ENCODE data around the gene RPS3.
A peak's percentile ranks its signal among the peaks of the same experiment; 100 is the strongest.

RPS3 gene

DNA sequence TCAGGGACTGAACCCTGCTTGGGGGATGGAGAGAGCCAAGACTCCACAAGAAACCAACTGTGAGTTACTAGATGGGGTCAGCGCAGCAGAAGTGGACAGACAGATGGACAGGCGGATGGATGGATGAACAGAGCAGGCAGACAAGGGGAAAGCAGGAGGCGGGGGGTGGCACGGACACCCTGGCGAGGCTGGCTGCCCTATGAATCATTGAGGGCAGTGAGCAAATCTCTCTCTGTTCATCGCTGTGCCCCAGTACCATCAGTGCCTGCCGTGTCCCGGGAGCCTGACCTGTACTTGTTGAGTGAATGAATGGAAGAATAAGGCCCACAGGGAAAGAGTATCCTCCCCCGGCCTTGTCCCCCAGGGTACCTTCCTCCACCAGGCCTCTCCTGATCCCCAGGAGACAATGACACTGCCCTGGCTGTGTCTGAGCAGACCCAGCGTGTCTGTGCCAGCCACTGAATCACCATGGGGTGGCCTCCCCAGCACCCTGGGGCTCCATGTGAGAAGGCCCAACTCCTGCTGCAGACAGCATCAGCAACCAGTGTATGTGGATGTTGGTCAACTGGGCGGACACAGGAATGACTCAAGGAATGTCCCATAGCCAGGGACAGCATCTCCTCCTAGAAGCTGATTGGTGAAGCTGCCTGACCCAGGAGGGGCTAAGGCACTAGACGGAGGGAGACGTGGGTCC is 38.8 kb downstream of the RPS3 start:
- Histone ChIP-seq H2AFZ (ENCODE audit: low read depth, low read length) (no peak overlapping the region), H3K18ac (ENCODE audit: low read depth in 1 of 2, low read length in 2 of 2) (no peak overlapping the region), H3K4me2 (ENCODE audit: low read length, poor library complexity, severe bottlenecking) (no peak overlapping the region), H3K4me3 (ENCODE audit: insufficient read depth in 1 of 2, low read depth in 1 of 2, low read length in 2 of 2) (no peak overlapping the region), H3K23ac (ENCODE audit: low read length in 2 of 2) (no peak overlapping the region), H2BK15ac (ENCODE audit: low read depth, poor library complexity, severe bottlenecking) (no peak overlapping the region), H3K79me1 (replicated peaks; ENCODE audit: low read length, poor library complexity, severe bottlenecking) (no peaks in the 10 kb centered on the region), H2BK5ac (ENCODE audit: low read depth, low read length, poor library complexity, severe bottlenecking) (no peak overlapping the region), H3K4me1 (ENCODE audit: control insufficient read depth, insufficient read depth, low read depth, low read length) (peaks cover 7% of the 10 kb centered on the region), H4K91ac (ENCODE audit: low read length) (no peak overlapping the region), H3K14ac (ENCODE audit: low read length in 2 of 2) (no peak overlapping the region), H3K27me3 (ENCODE audit: control insufficient read depth in 1 of 2, insufficient read depth in 1 of 2, low read length in 2 of 2) (peaks cover 12 to 16% of the 10 kb centered on the region in 2 experiments), H3K36me3 (ENCODE audit: control insufficient read depth in 1 of 2, insufficient read depth in 2 of 2, low read depth in 1 of 2, low read length in 2 of 2) (peaks cover 0 to 2% of the 10 kb centered on the region in 2 experiments), H3K9ac (ENCODE audit: low read length) (no peak overlapping the region), H3K4ac (ENCODE audit: low read depth in 1 of 2, low read length in 2 of 2) (no peak overlapping the region), H2BK120ac (ENCODE audit: low read depth, low read length) (no peak overlapping the region), H2AK5ac (ENCODE audit: low read length, severe bottlenecking) (no peak overlapping the region), H4K8ac (ENCODE audit: low read length) (no peak overlapping the region), H2BK12ac (ENCODE audit: low read length in 2 of 2) (no peak overlapping the region), H3K9me3 (ENCODE audit: control insufficient read depth, low read length) (no peaks in the 10 kb centered on the region), H3K27ac (ENCODE audit: low read length, poor library complexity, severe bottlenecking) (no peak overlapping the region)
- no peak for DNase-seq
- WGBS: 91% methylated on average over 13 of the region's 13 CpGs

DNA sequence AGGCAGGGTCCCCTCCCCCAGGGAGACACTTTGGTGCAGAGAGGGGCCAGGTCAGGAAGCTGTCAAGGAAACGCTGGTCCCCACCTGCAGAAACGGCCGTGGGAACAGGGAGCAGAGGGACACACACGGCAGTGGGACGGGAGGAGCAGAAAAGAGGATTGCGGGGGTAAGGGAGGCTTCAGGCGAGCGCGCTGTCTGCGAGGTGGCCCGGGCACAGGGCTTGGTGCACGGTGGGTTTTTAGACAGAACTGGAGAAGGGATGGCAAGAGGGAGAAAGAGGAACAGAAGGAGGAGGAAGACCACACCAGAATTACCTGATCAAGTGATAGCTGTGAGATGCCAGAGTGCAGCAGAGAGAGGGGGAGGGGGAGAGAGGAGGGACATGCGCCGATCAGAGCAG is 39.7 kb downstream of the RPS3 start:
- Histone ChIP-seq H4K8ac (ENCODE audit: low read length) (no peak overlapping the region), H2AK5ac (ENCODE audit: low read length, severe bottlenecking) (no peak overlapping the region), H3K4me1 (ENCODE audit: control insufficient read depth, insufficient read depth, low read depth, low read length) (peaks cover 7% of the 10 kb centered on the region), H3K4ac (ENCODE audit: low read depth in 1 of 2, low read length in 2 of 2) (no peak overlapping the region), H2BK12ac (ENCODE audit: low read length in 2 of 2) (no peak overlapping the region), H3K18ac (ENCODE audit: low read depth in 1 of 2, low read length in 2 of 2) (no peak overlapping the region), H3K9me3 (ENCODE audit: control insufficient read depth, low read length) (no peaks in the 10 kb centered on the region), H2BK15ac (ENCODE audit: low read depth, poor library complexity, severe bottlenecking) (no peak overlapping the region), H2BK5ac (ENCODE audit: low read depth, low read length, poor library complexity, severe bottlenecking) (no peak overlapping the region), H3K4me2 (ENCODE audit: low read length, poor library complexity, severe bottlenecking) (no peak overlapping the region), H3K4me3 (ENCODE audit: insufficient read depth in 1 of 2, low read depth in 1 of 2, low read length in 2 of 2) (no peak overlapping the region), H3K27me3 (ENCODE audit: control insufficient read depth in 1 of 2, insufficient read depth in 1 of 2, low read length in 2 of 2) (peaks cover 10 to 12% of the 10 kb centered on the region in 2 experiments), H2BK120ac (ENCODE audit: low read depth, low read length) (no peak overlapping the region), H2AFZ (ENCODE audit: low read depth, low read length) (no peak overlapping the region), H3K79me1 (replicated peaks; ENCODE audit: low read length, poor library complexity, severe bottlenecking) (no peaks in the 10 kb centered on the region), H4K91ac (ENCODE audit: low read length) (no peak overlapping the region), H3K14ac (ENCODE audit: low read length in 2 of 2) (no peak overlapping the region), H3K9ac (ENCODE audit: low read length) (no peak overlapping the region), H3K23ac (ENCODE audit: low read length in 2 of 2) (no peak overlapping the region), H3K36me3 (ENCODE audit: control insufficient read depth in 1 of 2, insufficient read depth in 2 of 2, low read depth in 1 of 2, low read length in 2 of 2) (peaks cover 0 to 2% of the 10 kb centered on the region in 2 experiments), H3K27ac (ENCODE audit: low read length, poor library complexity, severe bottlenecking) (no peak overlapping the region)
- DNase-seq: no peak
- 72% methylated on average over 13 of the region's 14 CpGs for WGBS

DNA sequence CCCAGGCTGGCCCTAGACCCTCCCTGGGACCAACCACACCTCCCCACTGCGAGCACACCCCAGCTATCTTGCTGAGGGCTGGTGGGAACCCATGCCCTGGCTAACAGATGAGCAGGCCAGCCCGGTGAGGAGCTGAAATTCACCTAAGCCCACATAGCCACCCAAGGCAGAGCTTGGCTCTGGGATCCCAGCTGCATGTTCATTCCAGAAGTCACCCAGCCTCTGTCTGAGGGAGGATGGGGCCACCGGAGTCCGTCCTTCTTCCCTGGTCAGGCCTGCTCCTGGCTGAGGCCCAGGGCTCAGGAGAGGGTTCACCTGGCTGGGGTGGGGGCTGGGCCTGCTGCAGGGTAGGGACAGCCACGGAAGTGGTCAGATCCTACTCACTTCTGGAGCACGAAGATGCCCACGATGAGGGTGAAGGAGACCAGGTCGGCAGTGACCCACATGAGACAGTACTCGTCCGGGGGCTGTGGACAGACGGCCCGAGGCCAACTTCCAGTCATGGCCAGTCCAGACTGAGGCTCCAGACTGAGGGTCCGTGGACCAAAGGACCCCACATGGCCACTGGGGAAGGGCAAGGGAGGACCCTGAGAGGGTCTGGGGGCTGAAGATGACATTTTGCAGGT is 40.3 kb downstream of the RPS3 start:
- Histone ChIP-seq H3K79me1 (replicated peaks; ENCODE audit: low read length, poor library complexity, severe bottlenecking) (no peaks in the 10 kb centered on the region), H3K9me3 (ENCODE audit: control insufficient read depth, low read length) (no peaks in the 10 kb centered on the region), H3K4ac (ENCODE audit: low read depth in 1 of 2, low read length in 2 of 2) (no peak overlapping the region), H3K36me3 (ENCODE audit: control insufficient read depth in 1 of 2, insufficient read depth in 2 of 2, low read depth in 1 of 2, low read length in 2 of 2) (peaks cover 0 to 2% of the 10 kb centered on the region in 2 experiments), H2AFZ (ENCODE audit: low read depth, low read length) (no peak overlapping the region), H2BK5ac (ENCODE audit: low read depth, low read length, poor library complexity, severe bottlenecking) (no peak overlapping the region), H3K4me2 (ENCODE audit: low read length, poor library complexity, severe bottlenecking) (no peak overlapping the region), H4K91ac (ENCODE audit: low read length) (no peak overlapping the region), H4K8ac (ENCODE audit: low read length) (no peak overlapping the region), H2BK15ac (ENCODE audit: low read depth, poor library complexity, severe bottlenecking) (no peak overlapping the region), H3K23ac (ENCODE audit: low read length in 2 of 2) (no peak overlapping the region), H3K27me3 (ENCODE audit: control insufficient read depth in 1 of 2, insufficient read depth in 1 of 2, low read length in 2 of 2) (peaks cover 11 to 16% of the 10 kb centered on the region in 2 experiments), H3K14ac (ENCODE audit: low read length in 2 of 2) (no peak overlapping the region), H3K18ac (ENCODE audit: low read depth in 1 of 2, low read length in 2 of 2) (no peak overlapping the region), H3K27ac (ENCODE audit: low read length, poor library complexity, severe bottlenecking) (no peak overlapping the region), H2BK120ac (ENCODE audit: low read depth, low read length) (no peak overlapping the region), H3K4me1 (ENCODE audit: control insufficient read depth, insufficient read depth, low read depth, low read length) (peaks cover 7% of the 10 kb centered on the region), H2BK12ac (ENCODE audit: low read length in 2 of 2) (no peak overlapping the region), H2AK5ac (ENCODE audit: low read length, severe bottlenecking) (no peak overlapping the region), H3K4me3 (ENCODE audit: insufficient read depth in 1 of 2, low read depth in 1 of 2, low read length in 2 of 2) (no peak overlapping the region), H3K9ac (ENCODE audit: low read length) (no peak overlapping the region)
- no peak for DNase-seq
- 84% methylated on average over 13 of the region's 13 CpGs for WGBS

DNA sequence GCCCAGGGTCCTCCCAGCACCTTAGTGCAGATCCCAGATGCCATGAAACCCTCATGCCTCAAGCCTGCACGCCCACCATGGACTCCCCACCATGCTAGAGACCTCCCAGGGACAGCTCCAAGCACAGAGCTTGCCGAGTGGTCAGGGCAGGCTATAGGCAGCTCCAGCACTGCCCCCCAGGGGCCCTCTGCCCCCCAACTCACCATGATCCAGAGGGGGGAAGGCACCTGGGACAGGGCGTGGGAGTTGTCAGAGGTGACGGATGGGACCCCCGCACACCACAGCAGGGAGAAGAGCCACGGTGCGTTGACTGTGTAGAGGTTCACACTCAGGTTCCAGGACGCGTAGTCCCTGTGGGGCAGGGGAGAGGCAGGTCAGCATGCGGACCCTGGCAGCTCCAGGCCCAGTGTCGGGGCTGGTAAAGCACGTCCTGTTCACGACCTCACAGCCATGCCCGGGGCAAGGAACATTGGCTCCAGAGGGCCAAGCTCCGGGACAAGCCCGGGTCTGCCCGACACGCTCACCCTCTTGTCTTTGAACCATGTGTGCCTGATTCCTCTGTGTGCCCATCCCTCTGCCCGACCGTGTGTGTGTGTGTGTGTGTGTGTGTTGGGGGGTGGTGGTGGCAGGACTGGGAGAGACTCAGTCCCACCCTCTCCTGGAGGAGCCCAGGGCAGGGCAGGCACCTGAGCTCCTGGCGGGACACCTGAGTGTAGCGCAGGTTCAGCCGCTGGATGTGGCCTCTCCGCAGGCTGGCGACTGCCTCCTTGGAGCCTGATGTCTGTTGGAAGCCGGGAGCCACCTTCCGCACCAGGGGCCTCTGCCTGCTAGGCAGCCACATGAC is 41.9 kb downstream of the RPS3 start:
- Histone ChIP-seq H2BK120ac (ENCODE audit: low read depth, low read length) (no peak overlapping the region), H3K4ac (ENCODE audit: low read depth in 1 of 2, low read length in 2 of 2) (no peak overlapping the region), H4K8ac (ENCODE audit: low read length) (no peak overlapping the region), H2AK5ac (ENCODE audit: low read length, severe bottlenecking) (no peak overlapping the region), H3K9me3 (ENCODE audit: control insufficient read depth, low read length) (no peaks in the 10 kb centered on the region), H4K91ac (ENCODE audit: low read length) (no peak overlapping the region), H3K9ac (ENCODE audit: low read length) (no peak overlapping the region), H3K23ac (ENCODE audit: low read length in 2 of 2) (no peak overlapping the region), H2AFZ (ENCODE audit: low read depth, low read length) (no peak overlapping the region), H2BK12ac (ENCODE audit: low read length in 2 of 2) (no peak overlapping the region), H3K27me3 (ENCODE audit: control insufficient read depth in 1 of 2, insufficient read depth in 1 of 2, low read length in 2 of 2) (peaks cover 11 to 19% of the 10 kb centered on the region in 2 experiments), H3K18ac (ENCODE audit: low read depth in 1 of 2, low read length in 2 of 2) (no peak overlapping the region), H3K4me1 (ENCODE audit: control insufficient read depth, insufficient read depth, low read depth, low read length) (peaks cover 9% of the 10 kb centered on the region), H3K79me1 (replicated peaks; ENCODE audit: low read length, poor library complexity, severe bottlenecking) (no peaks in the 10 kb centered on the region), H2BK5ac (ENCODE audit: low read depth, low read length, poor library complexity, severe bottlenecking) (no peak overlapping the region), H3K14ac (ENCODE audit: low read length in 2 of 2) (peak overlapping the region in 1 of 2 experiments; percentile 50), H3K4me3 (ENCODE audit: insufficient read depth in 1 of 2, low read depth in 1 of 2, low read length in 2 of 2) (no peak overlapping the region), H3K4me2 (ENCODE audit: low read length, poor library complexity, severe bottlenecking) (no peak overlapping the region), H2BK15ac (ENCODE audit: low read depth, poor library complexity, severe bottlenecking) (no peak overlapping the region), H3K36me3 (ENCODE audit: control insufficient read depth in 1 of 2, insufficient read depth in 2 of 2, low read depth in 1 of 2, low read length in 2 of 2) (peaks cover 0 to 2% of the 10 kb centered on the region in 2 experiments), H3K27ac (ENCODE audit: low read length, poor library complexity, severe bottlenecking) (no peak overlapping the region)
- no peak for DNase-seq
- 83% methylated on average over 26 of the region's 27 CpGs for WGBS

Measured in mesenchymal stem cell (in vitro differentiated cells and primary cell).